ENCODE data around the gene CMKLR1. TPM values are rescaled to one million over a fixed set of nuclear protein-coding genes. Genes with fewer than 3 reads are reported as not detected.

CMKLR1 gene
- total RNA-seq, result 6.5 and 15.3 TPM in 2 replicates

GRCh38 chr12:108338915-108339657 lies at the start of gene CMKLR1:
CMKLR1 (minus strand) TSS chr12:108339311; CDS start chr12:108293591, 45,720 bp downstream.

Other genes with a start within 250 kb of the CMKLR1 start
- gene WSCD2, start 210.0 kb downstream of the CMKLR1 start, total RNA-seq, result under 0.01 and 0.06 TPM in 2 replicates
- 13.4 and 24.7 TPM in 2 replicates for gene FICD, start 176.0 kb upstream of the CMKLR1 start, total RNA-seq
- gene SART3, start 221.9 kb upstream of the CMKLR1 start, total RNA-seq, result 93.3 and 96.2 TPM in 2 replicates
- gene ISCU, start 223.3 kb upstream of the CMKLR1 start, total RNA-seq, result 171 and 206 TPM in 2 replicates

Data from aortic smooth muscle cell (primary cell).